Neural progenitor cell (in vitro differentiated cells): ENCODE measurements around the gene TMEM117.

Experiments
- CTCF ChIP-seq: fragments of 200-600 bp; sonication (generic); IDR thresholded peaks from 2 replicates; pipeline ENCODE4 v1.5.1; 2017; ENCODE audit warnings: antibody characterized with exemption, mild to moderate bottlenecking
- EZH2 ChIP-seq: fragments of 200-600 bp; sonication (generic); IDR thresholded peaks from 2 replicates; pipeline ENCODE4 v1.6.1; 2017; ENCODE audit warnings: antibody characterized with exemption, mild to moderate bottlenecking, moderate library complexity
- EZH2phosphoT487 ChIP-seq: fragments of 200-600 bp; sonication (generic); IDR thresholded peaks from 2 replicates; pipeline ENCODE4 v1.6.1; 2017; ENCODE audit warnings: antibody characterized with exemption

- TF ChIP-seq CTCF (no peak), EZH2 (no peak), EZH2phosphoT487 (no peak)
Measured at GRCh38 chr12:43815416-43815815, 20.5 kb upstream of the TMEM117 start.
